ENCODE measurements around the gene DISC1. TPM values are rescaled to one million over a fixed set of nuclear protein-coding genes. Genes with fewer than 3 reads are reported as not detected.

DISC1 gene
- total RNA-seq, 1 donor from 2014 or later = 3.5 TPM

- H3K9me3 ChIP-seq (replicated peaks) = no peaks in the 10 kb centered on the region
- H3K27me3 ChIP-seq (ENCODE audit: low read depth) = no peaks in the 10 kb centered on the region
- no peak overlapping the region for H3K4me3 ChIP-seq
- DNase-seq = no peak
- H3K27ac ChIP-seq (replicated peaks) = no peak overlapping the region
- H3K4me1 ChIP-seq = peaks cover 25% of the 10 kb centered on the region
- no peak for TF ChIP-seq CTCF (IDR thresholded peaks at IDR 0.05; ENCODE audit: borderline replicate concordance)
- H3K36me3 ChIP-seq = no peaks in the 10 kb centered on the region
- intact Hi-C loops (cut with micrococcal nuclease) = no loop called here
Measured at GRCh38 chr1:231808116-231808515, 181.5 kb downstream of the DISC1 start.

GRCh38 chr1:231808990-231809389 lies 182.4 kb downstream of the DISC1 start:
- TF ChIP-seq CTCF (IDR thresholded peaks at IDR 0.05; ENCODE audit: borderline replicate concordance) = no peak
- Histone ChIP-seq H3K36me3 (no peaks in the 10 kb centered on the region), H3K27ac (replicated peaks) (no peak overlapping the region), H3K4me3 (no peak overlapping the region), H3K27me3 (ENCODE audit: low read depth) (no peaks in the 10 kb centered on the region), H3K9me3 (replicated peaks) (no peaks in the 10 kb centered on the region), H3K4me1 (peaks cover 30% of the 10 kb centered on the region)
- intact Hi-C loops (cut with micrococcal nuclease) = no loop called here
- DNase-seq = no peak

- no peak for TF ChIP-seq CTCF (IDR thresholded peaks at IDR 0.05; ENCODE audit: borderline replicate concordance)
- intact Hi-C loops (cut with micrococcal nuclease) = loop anchor here (10.0 kb wide), 1 partner anchor 46 kb away; no protein-coding TSS in a partner anchor
- Histone ChIP-seq H3K36me3 (no peaks in the 10 kb centered on the region), H3K4me1 (peaks cover 36% of the 10 kb centered on the region), H3K4me3 (no peak overlapping the region), H3K27ac (replicated peaks) (no peak overlapping the region), H3K27me3 (ENCODE audit: low read depth) (no peaks in the 10 kb centered on the region), H3K9me3 (replicated peaks) (no peaks in the 10 kb centered on the region)
- DNase-seq = no peak
Measured at GRCh38 chr1:231810415-231810814, 183.8 kb downstream of the DISC1 start.

GRCh38 chr1:231814021-231814420 lies 187.4 kb downstream of the DISC1 start:
- peak overlapping the region; percentile 60 for H3K27ac ChIP-seq (replicated peaks)
- no peaks in the 10 kb centered on the region for H3K9me3 ChIP-seq (replicated peaks)
- H3K4me1 ChIP-seq = peaks cover 30% of the 10 kb centered on the region
- DNase-seq = no peak
- H3K27me3 ChIP-seq (ENCODE audit: low read depth) = no peaks in the 10 kb centered on the region
- H3K36me3 ChIP-seq = no peaks in the 10 kb centered on the region
- H3K4me3 ChIP-seq = no peak overlapping the region
- intact Hi-C loops (cut with micrococcal nuclease) = loop anchor here (10.0 kb wide), 1 partner anchor 49 kb away; no protein-coding TSS in a partner anchor
- TF ChIP-seq CTCF (IDR thresholded peaks at IDR 0.05; ENCODE audit: borderline replicate concordance) = no peak

GRCh38 chr1:231814521-231814920 lies 187.9 kb downstream of the DISC1 start:
- no peak for TF ChIP-seq CTCF (IDR thresholded peaks at IDR 0.05; ENCODE audit: borderline replicate concordance)
- Histone ChIP-seq H3K27me3 (ENCODE audit: low read depth) (no peaks in the 10 kb centered on the region), H3K4me3 (no peak overlapping the region), H3K4me1 (peaks cover 30% of the 10 kb centered on the region), H3K36me3 (no peaks in the 10 kb centered on the region), H3K9me3 (replicated peaks) (no peaks in the 10 kb centered on the region), H3K27ac (replicated peaks) (peak overlapping the region; percentile 60)
- DNase-seq = no peak
- intact Hi-C loops (cut with micrococcal nuclease) = loop anchor here (10.0 kb wide), 1 partner anchor 50 kb away; no protein-coding TSS in a partner anchor
